T-helper 1 cell treated with Interleukin-12 subunit alpha and Interleukin-12 subunit beta and Interleukin-4 antibody, amounts not matched to agents 30 μg/mL and 1 μg/mL, for 36 hours (primary cell): Measurements from ENCODE around the gene PIWIL4.

ENCODE experiments used
- H3K27ac Mint-ChIP-seq: one replicate; pipeline ENCODE4 v1.8.0; 2021; ENCODE audit warnings: mild to moderate bottlenecking, mixed read lengths
- H3K27me3 Mint-ChIP-seq: one replicate; pipeline ENCODE4 v1.8.0; 2021; ENCODE audit warnings: low read depth, mixed read lengths
- H3K36me3 Mint-ChIP-seq: one replicate; pipeline ENCODE4 v1.8.0; 2021; ENCODE audit warnings: low read depth, mixed read lengths
- H3K4me1 Mint-ChIP-seq: one replicate; pipeline ENCODE4 v1.8.0; 2021; ENCODE audit warnings: low read depth, mixed read lengths
- H3K4me3 Mint-ChIP-seq: one replicate; pipeline ENCODE4 v1.8.0; 2021; ENCODE audit warnings: mild to moderate bottlenecking, moderate library complexity, mixed read lengths
- H3K9me3 Mint-ChIP-seq: one replicate; pipeline ENCODE4 v1.8.0; 2021; ENCODE audit warnings: mixed read lengths

Gene PIWIL4

GRCh38 chr11:94665116-94665659 is 98.0 kb downstream of the PIWIL4 start:
- Mint-ChIP-seq H3K4me3 (no peak overlapping the region), H3K9me3 (no peaks in the 10 kb centered on the region)

DNA sequence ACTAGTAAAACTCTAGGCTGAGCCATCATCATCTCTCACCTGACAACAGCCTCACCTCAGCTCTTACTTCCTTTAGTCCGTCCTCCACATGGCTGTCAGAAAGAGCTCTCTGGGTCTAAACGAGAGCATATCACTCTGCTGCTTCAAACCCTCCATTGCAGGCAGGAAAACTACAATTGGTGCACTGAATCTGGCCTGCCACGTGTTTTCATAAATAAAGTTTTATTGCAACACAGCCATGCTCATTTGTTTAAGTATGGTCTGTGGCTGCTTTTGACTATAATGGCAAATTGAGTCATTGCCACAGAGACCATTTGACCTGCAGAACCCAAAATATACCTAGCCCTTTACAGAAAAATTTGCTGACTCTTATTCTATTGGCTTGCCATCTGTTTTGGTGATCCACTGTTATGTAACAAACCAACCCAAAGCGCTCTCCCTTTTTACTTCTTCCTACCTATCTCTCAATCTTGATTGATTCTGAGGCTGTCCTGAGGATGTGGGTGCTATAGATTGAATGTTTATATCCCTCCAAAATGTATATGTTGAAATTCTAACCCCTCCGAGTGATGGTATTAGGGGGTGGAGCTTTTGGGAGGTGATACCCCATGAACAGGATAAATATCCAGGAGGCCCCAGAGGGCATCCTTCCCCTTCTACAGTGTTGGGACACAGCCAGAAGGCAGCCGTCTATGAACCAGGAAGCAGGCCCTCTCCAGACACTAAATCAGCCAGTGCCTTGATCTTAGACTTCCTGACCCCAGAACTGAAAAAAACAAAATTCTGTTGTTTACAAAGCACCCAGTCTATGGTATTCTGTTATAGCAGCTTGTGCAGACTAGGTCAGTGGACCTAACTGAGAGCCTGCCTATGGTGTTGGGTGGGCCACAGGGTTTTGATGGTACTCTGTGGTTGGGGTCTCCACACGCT is 99.9 kb downstream of the PIWIL4 start:
- no peak overlapping the region for H3K27ac Mint-ChIP-seq
- no peaks in the 10 kb centered on the region for H3K9me3 Mint-ChIP-seq

More at GRCh38 chr11:94665116-94665659, 98.0 kb downstream of the PIWIL4 start:
- Mint-ChIP-seq H3K4me1 (peaks cover 6% of the 10 kb centered on the region), H3K27ac (no peak overlapping the region), H3K36me3 (no peaks in the 10 kb centered on the region), H3K27me3 (peaks cover 11% of the 10 kb centered on the region)

DNA sequence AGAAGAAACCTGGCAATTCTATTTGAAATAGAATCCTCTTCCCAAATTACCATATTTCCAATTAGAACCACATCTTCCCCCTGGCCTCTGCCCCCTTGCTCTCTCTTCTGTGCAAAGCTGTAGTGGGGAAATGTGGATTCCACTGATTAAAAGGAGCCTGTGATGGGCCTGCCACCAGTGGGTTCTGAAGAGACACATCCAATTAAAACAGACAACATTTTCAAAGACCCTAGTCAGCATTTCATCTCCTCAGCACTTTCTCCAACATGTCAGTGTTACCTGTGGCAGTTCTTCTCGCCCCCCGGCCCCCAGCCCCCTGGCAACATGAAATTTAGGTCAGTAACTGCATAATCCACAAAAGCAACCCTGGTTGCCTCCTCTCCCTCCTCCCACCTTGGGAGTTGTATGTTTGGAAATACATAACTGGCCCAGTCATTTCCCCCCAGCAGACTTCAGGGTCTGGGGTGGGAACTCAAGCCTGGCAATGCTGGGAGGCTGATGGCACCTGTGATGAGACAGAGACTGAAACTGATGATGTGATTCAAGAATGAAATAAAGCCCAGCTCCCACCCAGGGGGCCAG is 101.1 kb downstream of the PIWIL4 start:
- no peak overlapping the region for H3K27ac Mint-ChIP-seq
- H3K36me3 Mint-ChIP-seq = no peaks in the 10 kb centered on the region

More for the DNA sequence above, 99.9 kb downstream of the PIWIL4 start:
- peaks cover 4% of the 10 kb centered on the region for H3K27me3 Mint-ChIP-seq
- H3K36me3 Mint-ChIP-seq = no peaks in the 10 kb centered on the region
- no peaks in the 10 kb centered on the region for H3K4me1 Mint-ChIP-seq
- H3K4me3 Mint-ChIP-seq = no peak overlapping the region

GRCh38 chr11:94669023-94669422 is 101.9 kb downstream of the PIWIL4 start:
- H3K4me1 Mint-ChIP-seq = no peaks in the 10 kb centered on the region
- no peaks in the 10 kb centered on the region for H3K27me3 Mint-ChIP-seq
- no peak overlapping the region for H3K27ac Mint-ChIP-seq
- no peak overlapping the region for H3K4me3 Mint-ChIP-seq
- no peaks in the 10 kb centered on the region for H3K36me3 Mint-ChIP-seq
- H3K9me3 Mint-ChIP-seq = no peaks in the 10 kb centered on the region

More for the DNA sequence above, 101.1 kb downstream of the PIWIL4 start:
- H3K4me3 Mint-ChIP-seq = no peak overlapping the region
- H3K4me1 Mint-ChIP-seq = no peaks in the 10 kb centered on the region
- H3K27me3 Mint-ChIP-seq = peaks cover 1% of the 10 kb centered on the region
- no peaks in the 10 kb centered on the region for H3K9me3 Mint-ChIP-seq
